GM18858 (cell line): ENCODE measurements around the gene ABLIM1.
A peak's percentile ranks its signal among the peaks of the same experiment; 100 is the strongest.

Source experiments
- ATAC-seq: cut with Tn5 transposase; IDR thresholded peaks from one replicate; pipeline ENCODE4 v1.9.1; 2021; ENCODE audit not compliant: unreplicated experiment

The ABLIM1 gene

GRCh38 chr10:114649217-114649903 lies 8.7 kb downstream of the ABLIM1 start:
- ATAC-seq: no peak

- ATAC-seq: no peak
Observed at GRCh38 chr10:114648368-114648767, 9.7 kb downstream of the ABLIM1 start.

GRCh38 chr10:114647545-114648138 lies 10.4 kb downstream of the ABLIM1 start:
- no peak for ATAC-seq

GRCh38 chr10:114646426-114646825 lies 11.6 kb downstream of the ABLIM1 start:
- no peak for ATAC-seq

- ATAC-seq: no peak
Observed at GRCh38 chr10:114645706-114646105, 12.4 kb downstream of the ABLIM1 start.

GRCh38 chr10:114643158-114643557 lies 14.9 kb downstream of the ABLIM1 start:
- no peak for ATAC-seq

- ATAC-seq: no peak
Observed at GRCh38 chr10:114642729-114643128, 15.3 kb downstream of the ABLIM1 start.

- ATAC-seq: no peak
Observed at GRCh38 chr10:114638821-114639625, 19.1 kb downstream of the ABLIM1 start.

GRCh38 chr10:114635797-114636550 lies 22.1 kb downstream of the ABLIM1 start:
- ATAC-seq: no peak

GRCh38 chr10:114635101-114635500 lies 23.0 kb downstream of the ABLIM1 start:
- no peak for ATAC-seq

- no peak for ATAC-seq
Observed at GRCh38 chr10:114634609-114634979, 23.5 kb downstream of the ABLIM1 start.

GRCh38 chr10:114632869-114633715 lies 25.0 kb downstream of the ABLIM1 start:
- ATAC-seq: no peak

- peak; percentile 63 for ATAC-seq
Observed at GRCh38 chr10:114631666-114632417, 26.2 kb downstream of the ABLIM1 start.

GRCh38 chr10:114631090-114631665 lies 26.9 kb downstream of the ABLIM1 start:
- ATAC-seq: no peak

GRCh38 chr10:114629824-114630730 lies 28.0 kb downstream of the ABLIM1 start:
- no peak for ATAC-seq

GRCh38 chr10:114629083-114629823 lies 28.8 kb downstream of the ABLIM1 start:
- no peak for ATAC-seq

- no peak for ATAC-seq
Observed at GRCh38 chr10:114628106-114628505, 30.0 kb downstream of the ABLIM1 start.

- no peak for ATAC-seq
Observed at GRCh38 chr10:114626841-114627240, 31.2 kb downstream of the ABLIM1 start.
